GM13976 (cell line): ENCODE measurements around the gene TUBA3E.
"Not testable (repeated sequence)": the region's sequence is repeated elsewhere in the genome, so short reads cannot be mapped to it uniquely, and the experiment has no call there.

Source experiments
- DNase-seq: peaks from one replicate; pipeline ENCODE4 v3.0.0; 2012; ENCODE audit warnings: low spot score
- CTCF ChIP-seq: IDR thresholded peaks from 2 replicates; pipeline ENCODE4 v1.5.1; 2012; ENCODE audit warnings: borderline replicate concordance, mild to moderate bottlenecking; ENCODE audit not compliant: insufficient read depth; ENCODE audit errors: extremely low read depth, missing control alignments, control extremely low read depth
- in situ Hi-C: fragments of 300-500 bp; cut with MboI; formaldehyde crosslinking; loops from one replicate; pipeline ENCODE4 v1.12.0; 2022; ENCODE audit warnings: low sequenced_read_pairs, mixed read lengths, inconsistent platforms; ENCODE audit not compliant: unreplicated experiment

Gene TUBA3E

GRCh38 chr2:130198343-130198742, at the start of gene TUBA3E:
TUBA3E (minus strand) TSS chr2:130198439; CDS start chr2:130198360, 79 bp downstream.
- no peak for TF ChIP-seq CTCF
- no peak for DNase-seq
- in situ Hi-C loops, result loop anchor here (25.0 kb wide), 1 partner anchor 139 kb away; the partner anchor contains the start of gene IMP4

GRCh38 chr2:130246430-130246829, 48.2 kb upstream of the TUBA3E start:
- TF ChIP-seq CTCF, result no peak
- in situ Hi-C loops, result no loop called here

GRCh38 chr2:130245976-130246375, 47.7 kb upstream of the TUBA3E start:
- in situ Hi-C loops, result no loop called here
- TF ChIP-seq CTCF, result no peak
- no peak for DNase-seq

More at GRCh38 chr2:130246430-130246829, 48.2 kb upstream of the TUBA3E start:
- no peak for DNase-seq

GRCh38 chr2:130243359-130243758, 45.1 kb upstream of the TUBA3E start:
- no peak for DNase-seq
- in situ Hi-C loops, result no loop called here
- no peak for TF ChIP-seq CTCF

- no peak for DNase-seq
- no peak for TF ChIP-seq CTCF
- in situ Hi-C loops, result no loop called here
Observed at GRCh38 chr2:130241041-130241707, 42.9 kb upstream of the TUBA3E start.

- in situ Hi-C loops, DNase-seq: not testable (repeated sequence)
Observed at GRCh38 chr2:130239581-130239980, 41.3 kb upstream of the TUBA3E start.

- in situ Hi-C loops, DNase-seq: not testable (repeated sequence)
Observed at GRCh38 chr2:130233066-130233465, 34.8 kb upstream of the TUBA3E start.

- TF ChIP-seq CTCF, result no peak
- in situ Hi-C loops, result no loop called here
- DNase-seq, result no peak
Observed at GRCh38 chr2:130231656-130232055, 33.4 kb upstream of the TUBA3E start.

GRCh38 chr2:130230907-130231306, 32.7 kb upstream of the TUBA3E start:
- DNase-seq, in situ Hi-C loops: not testable (repeated sequence)

GRCh38 chr2:130230376-130230775, 32.1 kb upstream of the TUBA3E start:
- in situ Hi-C loops, result not testable (repeated sequence)

GRCh38 chr2:130229161-130229510, 30.9 kb upstream of the TUBA3E start:
- DNase-seq, in situ Hi-C loops: not testable (repeated sequence)

More at GRCh38 chr2:130230376-130230775, 32.1 kb upstream of the TUBA3E start:
- DNase-seq, result not testable (repeated sequence)
